ENCODE results near the gene DNM3.
A peak's percentile ranks its signal among the peaks of the same experiment; 100 is the strongest.
"Not testable (repeated sequence)": the region's sequence is repeated elsewhere in the genome, so short reads cannot be mapped to it uniquely, and the experiment has no call there.

The DNM3 gene

DNA sequence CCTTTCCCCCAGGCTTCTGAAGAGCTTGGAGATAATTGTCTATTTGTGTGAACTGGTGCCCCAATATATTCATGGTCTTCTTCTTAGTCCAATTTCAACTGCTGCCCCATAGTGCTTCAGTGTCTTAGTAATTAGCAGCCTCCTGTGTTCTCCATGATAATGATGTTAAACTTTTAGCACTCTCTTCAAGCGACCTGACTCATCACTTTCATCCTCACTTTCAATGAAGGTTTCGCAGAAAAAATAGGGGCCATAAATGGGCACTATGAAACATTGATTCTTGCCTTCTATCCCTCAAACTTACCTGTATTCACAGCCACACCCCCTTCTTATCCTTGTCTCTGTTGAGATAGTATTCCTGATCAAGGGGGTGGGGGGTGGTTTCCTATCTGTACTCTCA, 210.6 kb downstream of the DNM3 start:
- no peak for DNase-seq

- no peak for DNase-seq
Measured at GRCh38 chr1:172054172-172054571, 212.9 kb downstream of the DNM3 start.

DNA sequence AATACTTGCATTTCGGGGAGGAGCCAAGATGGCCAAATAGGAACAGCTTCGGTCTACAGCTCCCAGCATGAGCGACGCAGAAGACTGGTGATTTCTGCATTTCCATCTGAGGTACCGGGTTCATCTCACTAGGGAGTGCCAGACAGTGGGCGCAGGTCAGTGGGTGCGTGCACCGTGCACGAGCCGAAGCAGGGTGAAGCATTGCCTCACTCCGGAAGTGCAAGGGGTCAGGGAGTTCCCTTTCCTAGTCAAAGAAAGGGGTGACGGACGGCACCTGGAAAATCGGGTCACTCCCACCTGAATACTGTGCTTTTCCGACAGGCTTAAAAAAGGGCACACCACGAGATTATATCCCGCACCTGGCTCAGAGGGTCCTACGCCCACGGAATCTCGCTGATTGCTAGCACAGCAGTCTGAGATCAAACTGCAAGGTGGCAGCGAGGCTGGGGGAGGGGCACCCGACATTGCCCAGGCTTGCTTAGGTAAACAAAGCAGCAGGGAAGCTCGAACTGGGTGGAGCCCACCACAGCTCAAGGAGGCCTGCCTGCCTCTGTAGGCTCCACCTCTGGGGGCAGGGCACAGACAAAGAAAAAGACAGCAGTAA, 214.6 kb downstream of the DNM3 start:
- DNase-seq, result not testable (repeated sequence)

DNA sequence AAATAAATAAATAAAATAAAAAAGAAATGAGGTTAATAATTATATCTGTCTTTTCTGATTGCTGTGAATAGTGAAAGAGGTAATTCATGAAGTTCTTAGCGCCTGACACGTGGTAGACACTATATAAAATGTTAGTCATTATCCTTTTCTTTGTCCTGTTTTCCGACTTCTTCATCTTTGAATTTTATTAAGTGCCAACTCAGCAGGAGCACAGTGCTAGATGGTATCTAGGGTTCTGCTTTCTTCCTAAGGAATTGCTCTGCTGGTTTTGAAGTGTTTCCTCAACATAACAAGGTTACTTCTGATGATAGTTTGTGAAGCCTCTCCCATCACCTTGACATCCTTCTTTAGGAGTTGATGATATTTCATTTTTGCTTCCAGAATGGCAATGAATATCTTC, 227.0 kb downstream of the DNM3 start:
- DNase-seq, result no peak

DNA sequence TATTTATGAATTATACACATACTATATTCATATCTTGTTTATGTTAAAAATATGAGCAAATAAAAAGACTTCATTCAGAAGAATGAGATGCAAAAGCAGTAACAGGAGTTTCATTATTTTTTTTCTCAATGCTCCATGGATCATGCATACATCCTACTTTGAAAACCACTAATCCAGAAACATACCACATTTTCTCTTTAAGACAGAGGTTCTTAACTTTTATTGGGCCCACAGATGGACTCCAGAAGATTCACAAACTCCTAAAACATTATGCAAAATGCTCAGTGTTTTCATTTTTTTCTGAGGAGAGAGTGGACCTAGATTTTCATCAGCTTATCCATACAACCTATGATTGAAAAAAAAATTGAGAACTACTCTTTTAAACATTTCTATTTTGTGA, 227.8 kb downstream of the DNM3 start:
- DNase-seq, result no peak

DNA sequence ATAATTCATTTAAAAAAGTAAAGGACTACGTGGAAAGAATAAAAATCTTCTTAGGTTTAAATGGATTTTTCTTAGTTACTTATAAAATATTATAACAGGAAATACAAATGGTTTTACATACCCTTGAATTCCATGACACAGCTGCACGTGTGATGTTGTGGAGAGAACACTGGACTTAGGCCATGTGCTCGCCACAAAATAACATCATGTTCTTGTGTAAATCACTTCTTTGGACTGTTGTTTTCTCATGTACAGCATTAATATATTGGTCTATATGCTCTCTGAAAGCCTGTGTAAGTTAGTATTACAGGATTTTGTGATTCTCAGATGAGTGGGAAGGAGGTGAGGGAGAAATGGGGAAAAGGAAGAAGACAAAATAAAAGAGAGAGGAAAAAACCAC, 228.2 kb downstream of the DNM3 start:
- DNase-seq, result no peak

DNA sequence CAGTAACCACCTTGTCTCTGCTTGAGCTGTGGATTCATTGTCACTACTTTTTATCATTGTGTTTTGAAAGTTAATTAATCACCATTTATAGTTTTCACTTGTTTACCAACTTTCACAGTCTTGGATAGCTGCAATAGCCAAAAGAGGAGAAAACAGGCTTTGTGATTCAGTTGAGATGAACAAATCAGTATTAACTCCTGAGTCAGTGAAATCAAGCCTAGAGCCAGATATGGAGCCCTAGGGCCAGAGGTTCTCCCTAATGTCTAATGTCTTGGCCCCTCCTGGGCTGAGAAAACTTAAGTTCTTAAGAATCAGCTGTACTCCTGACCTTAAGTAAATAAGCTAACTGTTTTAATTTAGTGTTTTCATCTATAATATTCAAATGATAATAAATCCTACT, 228.8 kb downstream of the DNM3 start:
- no peak for DNase-seq

DNA sequence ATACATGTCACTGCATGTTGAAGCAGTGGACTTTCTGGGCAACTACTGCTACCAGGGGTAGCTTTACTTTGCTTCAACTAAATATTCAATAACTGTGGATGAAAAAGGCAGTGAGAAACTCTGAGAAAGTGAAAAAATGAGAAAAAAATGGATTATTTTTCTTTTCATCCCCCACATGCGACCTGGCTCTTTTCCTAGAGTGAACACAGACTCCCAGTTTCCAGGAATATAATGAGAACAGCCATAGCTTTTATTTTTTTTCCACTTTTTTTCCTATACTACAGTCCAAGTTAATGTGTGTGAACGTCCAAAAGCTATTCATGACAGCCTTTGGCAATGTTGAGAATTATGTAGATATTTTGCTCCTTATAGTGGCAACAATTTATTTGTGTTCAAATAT, 230.4 kb downstream of the DNM3 start:
- DNase-seq, result no peak

DNA sequence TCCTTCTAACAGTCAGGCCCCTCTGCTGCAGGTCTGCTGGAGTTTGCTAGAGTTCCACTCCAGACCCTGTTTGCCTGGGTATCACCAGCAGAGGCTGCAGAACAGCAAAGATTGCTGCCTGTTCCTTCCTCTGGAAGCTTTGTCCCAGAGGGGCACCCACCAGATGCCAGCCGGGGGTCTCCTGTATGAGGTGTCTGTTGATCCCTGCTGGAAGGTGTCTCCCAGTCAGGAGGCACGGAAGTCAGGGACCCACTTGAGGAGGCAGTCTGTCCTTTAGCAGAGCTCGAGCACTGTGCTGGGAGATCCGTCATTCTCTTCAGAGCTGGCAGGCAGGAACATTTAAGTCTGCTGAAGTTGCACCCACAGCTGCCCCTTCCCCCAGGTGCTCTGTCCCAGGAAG, 238.6 kb downstream of the DNM3 start:
- DNase-seq, result not testable (repeated sequence)

DNA sequence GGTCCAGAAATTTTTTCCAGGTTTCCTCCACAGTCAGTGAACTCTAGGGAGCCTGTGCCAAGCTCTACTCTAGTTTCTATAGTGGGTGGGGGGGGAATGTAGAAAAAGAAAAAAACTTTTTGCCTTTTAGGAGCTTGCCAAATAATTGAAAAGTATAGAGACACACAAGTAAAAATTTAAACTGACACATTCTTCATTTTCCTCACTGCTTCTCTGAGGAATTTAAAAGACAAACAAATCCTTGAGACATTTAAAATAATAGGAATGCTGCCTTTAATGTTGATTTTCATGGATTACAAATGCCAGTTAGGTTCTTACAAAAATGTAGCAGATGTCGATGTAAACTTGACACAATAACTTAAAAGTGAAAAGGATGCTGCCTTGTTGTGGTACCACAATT, 241.9 kb downstream of the DNM3 start:
- no peak for DNase-seq

- no peak for DNase-seq
Measured at GRCh38 chr1:172084876-172085275, 243.6 kb downstream of the DNM3 start.

- no peak for DNase-seq
Measured at GRCh38 chr1:172085317-172085716, 244.0 kb downstream of the DNM3 start.

DNA sequence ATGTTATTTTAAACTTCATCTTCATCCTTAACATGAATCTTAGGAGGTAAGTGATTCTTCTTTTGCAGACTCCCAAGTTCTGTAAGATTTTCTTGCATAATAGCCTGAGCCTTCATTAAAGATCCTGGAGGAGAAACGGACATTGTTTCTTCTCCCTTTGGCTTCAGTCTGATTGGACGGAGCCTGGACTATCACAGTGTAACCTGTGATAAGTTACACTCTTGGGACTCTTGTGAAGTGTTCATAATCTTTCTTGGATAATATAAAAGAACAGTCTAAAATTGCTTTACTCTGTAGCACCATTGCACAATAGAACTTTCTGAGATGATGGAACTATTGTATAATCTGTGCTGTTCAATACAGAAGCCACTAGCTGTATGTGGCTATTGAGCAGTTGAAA, 244.8 kb downstream of the DNM3 start:
- DNase-seq, result no peak

- no peak for DNase-seq
Measured at GRCh38 chr1:172088256-172088655, 247.0 kb downstream of the DNM3 start.

DNA sequence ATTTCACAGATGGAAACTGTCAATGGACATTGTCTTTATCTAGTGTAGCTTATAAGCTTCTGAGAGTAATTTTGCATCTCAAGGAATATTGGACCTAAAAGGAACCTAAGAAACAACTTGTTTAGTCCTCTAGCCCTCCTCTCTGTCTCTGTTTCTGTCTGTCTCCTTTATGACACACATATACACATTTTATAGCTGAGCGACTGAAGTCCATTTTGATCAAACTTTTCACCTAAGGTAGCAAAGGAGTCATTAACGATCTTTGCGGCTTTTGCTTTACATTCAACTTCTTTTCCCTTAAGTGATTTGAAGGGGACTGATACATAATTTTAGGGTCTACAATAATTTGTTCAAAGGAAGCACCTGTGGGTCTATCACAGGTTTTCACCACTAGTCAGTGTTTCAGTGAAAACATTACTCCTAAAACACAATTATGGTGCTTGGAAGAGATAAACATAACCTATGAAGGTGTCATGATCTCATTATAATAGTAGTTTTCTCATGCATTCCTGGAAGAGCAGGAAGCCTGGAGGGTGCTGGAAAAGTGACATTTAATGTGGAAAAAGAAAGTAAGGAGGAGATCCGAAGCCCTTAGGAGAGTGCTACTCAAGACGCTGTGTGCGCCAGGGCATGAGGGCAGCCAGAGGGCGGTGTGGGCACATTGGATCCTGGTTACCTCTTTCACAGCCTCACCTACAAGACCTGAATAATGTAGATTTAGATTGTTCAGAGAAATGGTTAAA, 248.6 kb downstream of the DNM3 start:
- DNase-seq, result peak; percentile 1

DNA sequence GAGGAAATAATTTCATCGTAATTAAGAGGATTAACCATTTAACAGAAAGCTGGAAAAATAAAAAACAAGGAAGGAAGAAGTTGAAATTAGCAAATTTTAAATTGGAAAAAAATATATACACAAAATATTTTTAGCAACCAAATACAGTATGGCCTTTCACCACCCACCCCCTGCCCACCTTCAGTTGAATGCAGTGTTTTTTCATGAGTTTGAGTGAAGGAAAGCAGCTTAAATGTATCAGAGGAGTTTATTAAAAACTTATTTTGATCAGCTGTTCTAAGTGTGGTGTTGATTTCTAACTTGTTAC, 249.2 kb downstream of the DNM3 start:
- DNase-seq, result no peak

DNA sequence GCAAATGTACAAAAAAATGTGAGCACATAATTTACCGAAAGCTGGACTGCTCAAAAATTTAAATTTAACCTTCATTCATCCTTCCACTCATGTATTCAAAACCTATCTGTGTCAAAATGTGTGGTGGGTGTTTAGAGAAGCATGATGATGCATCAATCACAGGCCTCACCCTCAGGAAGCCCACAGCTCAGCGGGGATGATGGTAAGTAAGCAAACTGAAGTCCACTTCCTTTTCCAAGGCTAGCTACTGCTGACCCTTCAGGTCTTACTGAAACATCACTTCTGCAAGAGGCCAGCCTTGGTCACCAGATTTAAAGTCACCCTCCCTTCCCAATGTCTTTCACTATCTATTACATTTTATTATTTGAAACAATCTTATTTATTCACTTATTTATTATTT, 254.5 kb downstream of the DNM3 start:
- DNase-seq, result no peak

GRCh38 chr1:172105230-172105629, 263.9 kb downstream of the DNM3 start:
- no peak for DNase-seq

DNA sequence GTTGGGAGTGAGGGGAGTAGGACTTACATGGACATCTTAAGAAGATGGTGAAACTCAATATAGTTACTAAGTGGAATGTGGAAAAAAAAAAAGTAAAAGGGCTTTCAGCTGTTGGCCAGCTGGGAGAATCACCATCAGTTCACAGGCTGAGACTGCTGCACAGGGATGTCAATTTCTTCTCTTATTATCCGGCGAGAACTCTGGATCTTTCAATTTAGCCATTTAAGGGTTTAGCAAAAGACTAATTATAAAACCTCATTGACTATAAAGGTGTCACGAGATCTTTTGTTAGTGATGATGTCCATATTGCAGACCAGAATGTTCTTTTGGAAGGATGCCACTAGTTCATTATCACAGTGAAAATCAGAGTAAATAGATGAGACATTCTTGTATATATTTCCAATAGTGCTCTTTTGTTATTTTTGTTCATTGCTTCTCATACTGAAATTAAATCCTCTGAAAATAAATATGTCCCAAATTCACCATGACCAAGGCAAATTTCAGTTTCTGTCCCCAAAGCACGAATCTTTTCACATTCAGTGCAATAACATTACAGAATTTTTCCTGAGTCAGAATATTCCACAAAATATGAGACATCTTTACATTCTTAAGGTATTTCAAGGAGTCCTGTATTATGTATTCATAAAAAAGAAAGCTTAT, 266.1 kb downstream of the DNM3 start:
- no peak for DNase-seq

- no peak for DNase-seq
Measured at GRCh38 chr1:172108161-172108893, 267.0 kb downstream of the DNM3 start.

GRCh38 chr1:172109359-172109758, 268.1 kb downstream of the DNM3 start:
- no peak for DNase-seq

GRCh38 chr1:172112576-172112975, 271.3 kb downstream of the DNM3 start:
- DNase-seq, result no peak

GRCh38 chr1:172117800-172118199, 276.5 kb downstream of the DNM3 start:
- no peak for DNase-seq

GRCh38 chr1:172118618-172119017, 277.3 kb downstream of the DNM3 start:
- DNase-seq, result no peak
